Natural killer cell (primary cell): ENCODE results near the gene MED16. TPM values are rescaled to one million over a fixed set of nuclear protein-coding genes. Genes with fewer than 3 reads are reported as not detected.

Experiments
- ATAC-seq, 3 donors: fragments of 150-1000 bp in 2 of 3; fragments of 200-7000 bp in 1 of 3; cut with Tn5 transposase; 1 replicate in 1 of 3; 2 replicates in 2 of 3; pipeline ENCODE4 v1.10.0; 2021; ENCODE audit warnings: mild to moderate bottlenecking in 2 of 3, moderate library complexity in 2 of 3
- DNase-seq, 2 donors: peaks; one replicate each; pipeline versions ENCODE4 v3.0.0 to v3.0.0-alpha.2; 2013 to 2021; ENCODE audit warnings: mixed read lengths in 1 of 2
- H3K27ac ChIP-seq: one replicate; pipeline ENCODE4 v1.5.1; 2013; ENCODE audit warnings: mild to moderate bottlenecking, low read length
- H3K27me3 ChIP-seq: one replicate; pipeline ENCODE4 v1.6.1; 2013; ENCODE audit warnings: low read length; ENCODE audit not compliant: control insufficient read depth, insufficient read depth
- H3K36me3 ChIP-seq: one replicate; pipeline ENCODE4 v1.6.1; 2013; ENCODE audit warnings: low read length; ENCODE audit not compliant: control insufficient read depth, insufficient read depth
- H3K4me1 ChIP-seq: one replicate; pipeline ENCODE4 v1.6.1; 2013; ENCODE audit warnings: low read length; ENCODE audit not compliant: control insufficient read depth, insufficient read depth
- H3K4me3 ChIP-seq: one replicate; pipeline ENCODE4 v1.5.1; 2013; ENCODE audit warnings: low read length
- H3K9me3 ChIP-seq: one replicate; pipeline ENCODE4 v1.6.1; 2013; ENCODE audit warnings: low read length; ENCODE audit not compliant: control insufficient read depth, insufficient read depth
- H3K27ac Mint-ChIP-seq, 2 donors: one replicate each; pipeline ENCODE4 v1.8.0; 2022; ENCODE audit warnings: mild to moderate bottlenecking in 2 of 2, mixed read lengths in 2 of 2, moderate library complexity in 1 of 2
- H3K27me3 Mint-ChIP-seq, 2 donors: one replicate each; pipeline ENCODE4 v1.8.0; 2022; ENCODE audit warnings: low read depth in 2 of 2, mixed read lengths in 2 of 2
- H3K36me3 Mint-ChIP-seq: one replicate; pipeline ENCODE4 v1.8.0; 2022; ENCODE audit warnings: mixed read lengths
- H3K4me1 Mint-ChIP-seq, 2 donors: one replicate each; pipeline ENCODE4 v1.8.0; 2022; ENCODE audit warnings: mixed read lengths in 2 of 2
- H3K4me3 Mint-ChIP-seq: one replicate; pipeline ENCODE4 v1.8.0; 2022; ENCODE audit warnings: mild to moderate bottlenecking, moderate library complexity, mixed read lengths
- H3K9me3 Mint-ChIP-seq, 2 donors: one replicate each; pipeline ENCODE4 v1.8.0; 2022; ENCODE audit warnings: mixed read lengths in 2 of 2
- CTCF ChIP-seq: fragments of 200-600 bp; IDR thresholded peaks from one replicate; pipeline ENCODE4 v1.8.0; 2022; ENCODE audit warnings: antibody characterized with exemption
- WGBS: methylation state at CpG from one replicate; pipeline ENCODE4 v1.1.7; 2013; ENCODE audit warnings: missing lambda C conversion rate; ENCODE audit not compliant: insufficient coverage; 5-methylcytosine and 5-hydroxymethylcytosine counted together
- intact Hi-C: fragments of 100-400 bp; cut with micrococcal nuclease; formaldehyde crosslinking; loops from one replicate; pipeline ENCODE4 v1.14.2; 2022
- total RNA-seq, 4 donors: library from RNA; stranded (reverse); fragments of 120-200 nt in 1 of 4; gene quantifications; one replicate each; pipeline versions ENCODE4 v1.2.3 to v1.2.4, GENCODE V29; 2013 to 2022

MED16 gene
- total RNA-seq, 3 donors from 2014 or later (not counting 1 experiment from before 2014, with no cell fraction given): 44.2 to 50.1 (median 44.7) TPM

- H3K4me1 Mint-ChIP-seq: peaks cover 10 to 12% of the 10 kb centered on the region in 2 donors
- H3K4me3 Mint-ChIP-seq: peak within 1 kb of the TSS; percentile 88
- H3K4me3 ChIP-seq: peak within 1 kb of the TSS; percentile 97
- no peaks in the 10 kb centered on the region for H3K9me3 ChIP-seq
- intact Hi-C loops: loop anchor here (1.0 to 10.0 kb wide), 2 partner anchors 58 to 319 kb away; partner anchors contain the start of genes ATP5F1D and MIDN
- WGBS: under 1% methylated on average over 97 of the region's 97 CpGs
- H3K36me3 Mint-ChIP-seq: no peaks in the 10 kb centered on the region
- H3K36me3 ChIP-seq: no peaks in the 10 kb centered on the region
- no peaks in the 10 kb centered on the region for H3K27me3 Mint-ChIP-seq
- peak; percentile 66 to 85 (median 78) for ATAC-seq
- H3K27me3 ChIP-seq: peaks cover 3% of the 10 kb centered on the region
- H3K4me1 ChIP-seq: peaks cover 44% of the 10 kb centered on the region
- DNase-seq: peak; percentile 79 to 85
- H3K27ac Mint-ChIP-seq: peak within 1 kb of the TSS; percentile 58 to 85
- peak within 1 kb of the TSS; percentile 95 for H3K27ac ChIP-seq
- H3K9me3 Mint-ChIP-seq: no peaks in the 10 kb centered on the region
- no peak for TF ChIP-seq CTCF
These were observed 32.7 kb upstream of the MED16 start, which contains the start of gene ARID3A for GRCh38 chr19:925526-926322. TSS of gene ARID3A (plus strand) at chr19:926035. CDS start at chr19:929529, 3,494 bp downstream.

DNA sequence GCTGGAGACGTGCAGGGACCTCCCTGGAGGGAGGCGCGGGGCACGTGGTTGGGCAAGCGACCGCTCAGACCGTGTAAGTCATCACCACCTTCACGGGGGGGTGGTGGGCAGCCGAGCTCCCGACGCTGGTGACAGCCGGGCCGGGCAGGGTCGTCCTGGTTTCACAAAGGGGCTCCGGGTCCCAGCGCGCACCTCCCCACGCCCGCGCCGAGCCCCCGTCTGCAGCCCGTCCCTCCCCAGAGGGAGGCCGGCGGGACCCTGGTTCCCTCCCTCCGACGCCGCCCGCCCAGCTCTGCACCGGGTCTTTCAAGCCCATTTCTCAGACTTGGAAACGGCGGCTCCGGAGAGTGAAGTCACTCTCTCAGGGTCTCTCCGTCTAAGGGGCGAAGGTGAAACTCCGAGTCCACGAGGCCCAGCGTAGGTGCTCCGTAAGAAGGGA, 32.1 kb upstream of the MED16 start:
- no peaks in the 10 kb centered on the region for H3K27me3 Mint-ChIP-seq
- no peaks in the 10 kb centered on the region for H3K9me3 ChIP-seq
- H3K36me3 ChIP-seq: no peaks in the 10 kb centered on the region
- TF ChIP-seq CTCF: no peak
- H3K4me3 Mint-ChIP-seq: peak overlapping the region; percentile 88
- no peaks in the 10 kb centered on the region for H3K36me3 Mint-ChIP-seq
- ATAC-seq: peak; percentile 54 to 68 (median 65)
- peaks cover 10 to 14% of the 10 kb centered on the region in 2 donors for H3K4me1 Mint-ChIP-seq
- peaks cover 5% of the 10 kb centered on the region for H3K27me3 ChIP-seq
- peak overlapping the region; percentile 95 for H3K27ac ChIP-seq
- peak overlapping the region; percentile 97 for H3K4me3 ChIP-seq
- H3K4me1 ChIP-seq: peaks cover 49% of the 10 kb centered on the region
- under 1% methylated on average over 39 of the region's 39 CpGs for WGBS
- intact Hi-C loops: loop anchor here (1.0 to 10.0 kb wide), 2 partner anchors 58 to 320 kb away; partner anchors contain the start of genes ATP5F1D and MIDN
- H3K9me3 Mint-ChIP-seq: no peaks in the 10 kb centered on the region
- H3K27ac Mint-ChIP-seq: peak overlapping the region; percentile 58 to 85
- peak; percentile 48 to 55 for DNase-seq

DNA sequence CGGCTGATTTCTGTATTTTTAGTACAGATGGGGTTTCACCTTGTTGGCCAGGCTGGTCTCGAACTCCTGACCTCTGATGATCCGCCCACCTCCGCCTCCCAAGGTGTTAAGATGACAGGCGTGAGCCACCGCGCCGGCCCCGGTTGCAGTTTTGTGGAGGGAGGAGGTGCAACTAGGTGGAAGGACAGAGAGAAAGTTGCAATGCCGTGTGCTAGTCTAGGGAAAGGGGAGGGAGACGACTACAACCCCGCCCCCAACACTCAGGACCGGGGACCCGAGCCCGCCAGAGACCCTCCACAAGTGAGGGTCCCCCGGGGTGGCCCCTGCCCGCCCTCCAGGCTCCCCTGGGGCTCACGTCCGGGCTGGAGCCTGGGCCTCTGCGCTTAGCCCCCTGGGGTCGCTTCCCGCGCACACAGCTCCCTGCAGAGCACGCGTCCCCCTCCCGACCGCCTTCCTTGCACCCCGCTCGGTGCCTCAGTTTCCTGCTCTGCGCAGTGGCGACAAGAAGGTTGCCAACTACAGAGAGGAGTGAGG, 31.6 kb upstream of the MED16 start:
- Mint-ChIP-seq H3K4me1 (peaks cover 10 to 14% of the 10 kb centered on the region in 2 donors), H3K4me3 (peak overlapping the region; percentile 88), H3K36me3 (no peaks in the 10 kb centered on the region), H3K9me3 (no peaks in the 10 kb centered on the region), H3K27ac (peak overlapping the region; percentile 58 to 85), H3K27me3 (no peaks in the 10 kb centered on the region)
- ATAC-seq (peak in 1 of 3 donors; percentile 23), DNase-seq (peak; percentile 43 to 52)
- WGBS: 10% methylated on average over 30 of the region's 31 CpGs
- Histone ChIP-seq H3K27me3 (peaks cover 5% of the 10 kb centered on the region), H3K4me1 (peaks cover 52% of the 10 kb centered on the region), H3K4me3 (peak overlapping the region; percentile 97), H3K27ac (peak overlapping the region; percentile 95), H3K9me3 (no peaks in the 10 kb centered on the region), H3K36me3 (no peaks in the 10 kb centered on the region)
- TF ChIP-seq CTCF: no peak
- intact Hi-C loops: loop anchor here (1.0 to 10.0 kb wide), 2 partner anchors 59 to 320 kb away; partner anchors contain the start of genes ATP5F1D and MIDN
